ENCODE results near the gene IPO7.

DNA sequence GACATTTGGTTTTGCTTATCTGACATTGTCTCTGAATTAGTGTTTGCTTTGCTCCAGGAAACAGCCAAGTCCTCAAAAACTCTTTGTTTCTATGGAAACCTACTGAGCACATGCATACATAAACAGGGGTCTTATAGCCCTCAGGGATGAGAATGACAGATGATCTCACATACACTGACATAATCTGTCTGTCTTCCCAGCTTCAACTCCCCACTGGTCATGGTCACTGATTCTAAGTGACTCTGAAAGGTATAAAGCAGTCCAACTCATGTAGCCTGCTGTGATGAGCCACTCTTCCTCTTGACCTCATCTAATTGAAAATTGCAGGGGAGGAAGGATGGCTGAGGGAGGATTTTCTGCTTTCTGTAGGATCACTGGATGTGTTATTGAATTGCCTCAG lies 89.0 kb downstream of the IPO7 start:
- TF ChIP-seq, protein P1, sequence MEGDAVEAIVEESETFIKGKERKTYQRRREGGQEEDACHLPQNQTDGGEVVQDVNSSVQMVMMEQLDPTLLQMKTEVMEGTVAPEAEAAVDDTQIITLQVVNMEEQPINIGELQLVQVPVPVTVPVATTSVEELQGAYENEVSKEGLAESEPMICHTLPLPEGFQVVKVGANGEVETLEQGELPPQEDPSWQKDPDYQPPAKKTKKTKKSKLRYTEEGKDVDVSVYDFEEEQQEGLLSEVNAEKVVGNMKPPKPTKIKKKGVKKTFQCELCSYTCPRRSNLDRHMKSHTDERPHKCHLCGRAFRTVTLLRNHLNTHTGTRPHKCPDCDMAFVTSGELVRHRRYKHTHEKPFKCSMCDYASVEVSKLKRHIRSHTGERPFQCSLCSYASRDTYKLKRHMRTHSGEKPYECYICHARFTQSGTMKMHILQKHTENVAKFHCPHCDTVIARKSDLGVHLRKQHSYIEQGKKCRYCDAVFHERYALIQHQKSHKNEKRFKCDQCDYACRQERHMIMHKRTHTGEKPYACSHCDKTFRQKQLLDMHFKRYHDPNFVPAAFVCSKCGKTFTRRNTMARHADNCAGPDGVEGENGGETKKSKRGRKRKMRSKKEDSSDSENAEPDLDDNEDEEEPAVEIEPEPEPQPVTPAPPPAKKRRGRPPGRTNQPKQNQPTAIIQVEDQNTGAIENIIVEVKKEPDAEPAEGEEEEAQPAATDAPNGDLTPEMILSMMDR (optimal IDR thresholded peaks at IDR 0.05 in 1 of 3, IDR thresholded peaks at IDR 0.05 in 1 of 3, conservative IDR thresholded peaks at IDR 0.05 in 1 of 3; ENCODE audit: extremely low read depth in 1 of 3, insufficient read depth in 2 of 3, low read length in 3 of 3): no peak
- TF ChIP-seq EZH2 (IDR thresholded peaks at IDR 0.05; ENCODE audit: low read length): no peak

All from keratinocyte (primary cell).